Neutrophil (primary cell): ENCODE data around the gene ZNF658.
A peak's percentile ranks its signal among the peaks of the same experiment; 100 is the strongest.
"Not testable (repeated sequence)": the region's sequence is repeated elsewhere in the genome, so short reads cannot be mapped to it uniquely, and the experiment has no call there.

Source experiments
- H3K27ac ChIP-seq: fragments of 200-600 bp; sonication (generic); 2 replicates; pipeline ENCODE4 v1.5.1; 2016; ENCODE audit warnings: mild to moderate bottlenecking, moderate library complexity
- H3K27me3 ChIP-seq: fragments of 200-600 bp; sonication (generic); 2 replicates; pipeline ENCODE4 v1.6.0; 2016; ENCODE audit warnings: mild to moderate bottlenecking
- H3K36me3 ChIP-seq: fragments of 200-600 bp; sonication (generic); 2 replicates; pipeline ENCODE4 v1.5.1; 2017
- H3K4me1 ChIP-seq, 2 experiments: fragments of 200-600 bp in 1 of 2; sonication (generic) in 1 of 2; 1 replicate in 1 of 2; 2 replicates in 1 of 2; pipeline versions ENCODE4 v1.5.1 to v1.6.1; 2013 to 2016; ENCODE audit warnings: low read depth in 1 of 2, low read length in 1 of 2, mild to moderate bottlenecking in 1 of 2, moderate library complexity in 1 of 2; ENCODE audit not compliant: control insufficient read depth in 1 of 2, insufficient read depth in 1 of 2
- H3K4me3 ChIP-seq, 2 experiments: fragments of 200-600 bp in 1 of 2; sonication (generic) in 1 of 2; 1 replicate in 1 of 2; 2 replicates in 1 of 2; pipeline ENCODE4 v1.5.1; 2013 to 2016; ENCODE audit warnings: low read depth in 1 of 2, low read length in 1 of 2, mild to moderate bottlenecking in 1 of 2, moderate library complexity in 1 of 2
- H3K9me3 ChIP-seq: fragments of 200-600 bp; sonication (generic); 2 replicates; pipeline ENCODE4 v1.5.1; 2016

The ZNF658 gene

GRCh38 chr9:66900490-66901131 is at the start of gene ZNF658:
ZNF658 (plus strand) TSS chr9:66900725; CDS start chr9:66903562, 2,837 bp downstream.
- Histone ChIP-seq H3K27ac (peak within 1 kb of the TSS; percentile 58), H3K4me3 (peak within 1 kb of the TSS; percentile 52 to 58)
- not testable (repeated sequence) for H3K27me3 ChIP-seq, H3K4me1 ChIP-seq, H3K36me3 ChIP-seq, H3K9me3 ChIP-seq

GRCh38 chr9:66861732-66862131 is 38.8 kb upstream of the ZNF658 start:
- not testable (repeated sequence) for H3K36me3 ChIP-seq, H3K27ac ChIP-seq, H3K9me3 ChIP-seq, H3K4me3 ChIP-seq, H3K4me1 ChIP-seq, H3K27me3 ChIP-seq

GRCh38 chr9:66868660-66869059 is 31.9 kb upstream of the ZNF658 start:
- not testable (repeated sequence) for H3K9me3 ChIP-seq, H3K36me3 ChIP-seq, H3K27ac ChIP-seq

GRCh38 chr9:66880605-66881004 is 19.9 kb upstream of the ZNF658 start:
- H3K9me3 ChIP-seq, H3K36me3 ChIP-seq, H3K4me1 ChIP-seq, H3K27me3 ChIP-seq, H3K27ac ChIP-seq, H3K4me3 ChIP-seq: not testable (repeated sequence)

More at GRCh38 chr9:66868660-66869059, 31.9 kb upstream of the ZNF658 start:
- not testable (repeated sequence) for H3K4me1 ChIP-seq, H3K4me3 ChIP-seq, H3K27me3 ChIP-seq

GRCh38 chr9:66881847-66882246 is 18.7 kb upstream of the ZNF658 start:
- not testable (repeated sequence) for H3K36me3 ChIP-seq, H3K4me3 ChIP-seq, H3K27ac ChIP-seq, H3K9me3 ChIP-seq, H3K4me1 ChIP-seq, H3K27me3 ChIP-seq

GRCh38 chr9:66890334-66890733 is 10.2 kb upstream of the ZNF658 start:
- H3K36me3 ChIP-seq, H3K4me3 ChIP-seq, H3K9me3 ChIP-seq, H3K27me3 ChIP-seq, H3K27ac ChIP-seq, H3K4me1 ChIP-seq: not testable (repeated sequence)

GRCh38 chr9:66901141-66901540 is 616 bp downstream of the ZNF658 start:
- Histone ChIP-seq H3K27ac (peak overlapping the region; percentile 58), H3K4me3 (peak overlapping the region; percentile 52 to 58)
- H3K27me3 ChIP-seq, H3K4me1 ChIP-seq, H3K36me3 ChIP-seq, H3K9me3 ChIP-seq: not testable (repeated sequence)

GRCh38 chr9:66909560-66909959 is 9.0 kb downstream of the ZNF658 start:
- H3K27me3 ChIP-seq, H3K27ac ChIP-seq: not testable (repeated sequence)

GRCh38 chr9:66920072-66920471 is 19.5 kb downstream of the ZNF658 start:
- H3K27ac ChIP-seq, H3K9me3 ChIP-seq, H3K27me3 ChIP-seq, H3K4me3 ChIP-seq, H3K4me1 ChIP-seq, H3K36me3 ChIP-seq: not testable (repeated sequence)

More at GRCh38 chr9:66909560-66909959, 9.0 kb downstream of the ZNF658 start:
- not testable (repeated sequence) for H3K4me3 ChIP-seq, H3K9me3 ChIP-seq, H3K4me1 ChIP-seq, H3K36me3 ChIP-seq

GRCh38 chr9:66936194-66936870 is 35.8 kb downstream of the ZNF658 start:
- not testable (repeated sequence) for H3K27me3 ChIP-seq, H3K4me1 ChIP-seq, H3K36me3 ChIP-seq

GRCh38 chr9:66937662-66938061 is 37.1 kb downstream of the ZNF658 start:
- H3K27ac ChIP-seq, H3K36me3 ChIP-seq, H3K27me3 ChIP-seq, H3K4me3 ChIP-seq, H3K4me1 ChIP-seq, H3K9me3 ChIP-seq: not testable (repeated sequence)

More at GRCh38 chr9:66936194-66936870, 35.8 kb downstream of the ZNF658 start:
- H3K4me3 ChIP-seq, H3K9me3 ChIP-seq, H3K27ac ChIP-seq: not testable (repeated sequence)

GRCh38 chr9:66938322-66938721 is 37.8 kb downstream of the ZNF658 start:
- not testable (repeated sequence) for H3K4me1 ChIP-seq, H3K4me3 ChIP-seq, H3K27ac ChIP-seq, H3K9me3 ChIP-seq, H3K36me3 ChIP-seq, H3K27me3 ChIP-seq

- not testable (repeated sequence) for H3K27ac ChIP-seq, H3K9me3 ChIP-seq, H3K4me1 ChIP-seq, H3K36me3 ChIP-seq, H3K4me3 ChIP-seq, H3K27me3 ChIP-seq
Measured at GRCh38 chr9:66939878-66940830, 39.6 kb downstream of the ZNF658 start.
